ENCODE measurements around the gene FER.

GRCh38 chr5:108772626-108773025 lies 24.9 kb downstream of the FER start:
- no peak for TF ChIP-seq EZH2phosphoT487 (IDR thresholded peaks at IDR 0.05; ENCODE audit: low read depth)
- TF ChIP-seq, protein P1, sequence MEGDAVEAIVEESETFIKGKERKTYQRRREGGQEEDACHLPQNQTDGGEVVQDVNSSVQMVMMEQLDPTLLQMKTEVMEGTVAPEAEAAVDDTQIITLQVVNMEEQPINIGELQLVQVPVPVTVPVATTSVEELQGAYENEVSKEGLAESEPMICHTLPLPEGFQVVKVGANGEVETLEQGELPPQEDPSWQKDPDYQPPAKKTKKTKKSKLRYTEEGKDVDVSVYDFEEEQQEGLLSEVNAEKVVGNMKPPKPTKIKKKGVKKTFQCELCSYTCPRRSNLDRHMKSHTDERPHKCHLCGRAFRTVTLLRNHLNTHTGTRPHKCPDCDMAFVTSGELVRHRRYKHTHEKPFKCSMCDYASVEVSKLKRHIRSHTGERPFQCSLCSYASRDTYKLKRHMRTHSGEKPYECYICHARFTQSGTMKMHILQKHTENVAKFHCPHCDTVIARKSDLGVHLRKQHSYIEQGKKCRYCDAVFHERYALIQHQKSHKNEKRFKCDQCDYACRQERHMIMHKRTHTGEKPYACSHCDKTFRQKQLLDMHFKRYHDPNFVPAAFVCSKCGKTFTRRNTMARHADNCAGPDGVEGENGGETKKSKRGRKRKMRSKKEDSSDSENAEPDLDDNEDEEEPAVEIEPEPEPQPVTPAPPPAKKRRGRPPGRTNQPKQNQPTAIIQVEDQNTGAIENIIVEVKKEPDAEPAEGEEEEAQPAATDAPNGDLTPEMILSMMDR (IDR thresholded peaks at IDR 0.05; ENCODE audit: low read depth, low read length) = no peak
